ENCODE data around the gene KCNA1.

Gene KCNA1

DNA sequence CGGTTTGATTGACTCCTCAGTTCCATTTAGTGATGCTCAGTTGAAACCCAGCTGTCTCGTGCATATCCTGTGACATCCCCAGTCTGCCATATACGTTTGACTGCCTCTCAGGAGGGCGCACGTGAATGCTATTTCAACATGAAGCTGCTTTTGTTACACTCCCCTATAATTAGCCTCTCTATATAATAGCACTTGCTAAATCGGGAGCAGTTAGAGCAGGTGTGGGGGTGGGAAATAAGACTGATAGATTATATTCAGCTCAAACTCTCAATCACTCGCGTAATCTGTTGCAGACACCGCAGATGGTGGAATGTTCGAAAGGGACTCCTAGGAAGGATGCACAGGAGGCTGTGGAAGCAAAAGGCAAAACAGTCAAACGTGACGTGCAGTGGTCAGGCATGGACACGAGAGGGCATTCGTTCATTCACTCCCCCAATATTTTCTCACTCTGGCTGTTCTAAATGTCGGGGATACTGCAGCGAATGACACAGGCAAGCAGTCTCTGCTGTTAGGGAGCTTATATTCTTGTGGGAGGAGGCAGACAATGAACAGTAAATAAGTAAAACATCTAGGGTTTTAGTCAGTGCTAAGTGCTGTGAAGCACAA is 29.8 kb downstream of the KCNA1 start:
- TF ChIP-seq, protein P1, sequence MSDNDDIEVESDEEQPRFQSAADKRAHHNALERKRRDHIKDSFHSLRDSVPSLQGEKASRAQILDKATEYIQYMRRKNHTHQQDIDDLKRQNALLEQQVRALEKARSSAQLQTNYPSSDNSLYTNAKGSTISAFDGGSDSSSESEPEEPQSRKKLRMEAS (IDR thresholded peaks at IDR 0.05), result no peak
- TF ChIP-seq EP300 (IDR thresholded peaks at IDR 0.05; ENCODE audit: borderline replicate concordance), result no peak
- TF ChIP-seq, protein P2, sequence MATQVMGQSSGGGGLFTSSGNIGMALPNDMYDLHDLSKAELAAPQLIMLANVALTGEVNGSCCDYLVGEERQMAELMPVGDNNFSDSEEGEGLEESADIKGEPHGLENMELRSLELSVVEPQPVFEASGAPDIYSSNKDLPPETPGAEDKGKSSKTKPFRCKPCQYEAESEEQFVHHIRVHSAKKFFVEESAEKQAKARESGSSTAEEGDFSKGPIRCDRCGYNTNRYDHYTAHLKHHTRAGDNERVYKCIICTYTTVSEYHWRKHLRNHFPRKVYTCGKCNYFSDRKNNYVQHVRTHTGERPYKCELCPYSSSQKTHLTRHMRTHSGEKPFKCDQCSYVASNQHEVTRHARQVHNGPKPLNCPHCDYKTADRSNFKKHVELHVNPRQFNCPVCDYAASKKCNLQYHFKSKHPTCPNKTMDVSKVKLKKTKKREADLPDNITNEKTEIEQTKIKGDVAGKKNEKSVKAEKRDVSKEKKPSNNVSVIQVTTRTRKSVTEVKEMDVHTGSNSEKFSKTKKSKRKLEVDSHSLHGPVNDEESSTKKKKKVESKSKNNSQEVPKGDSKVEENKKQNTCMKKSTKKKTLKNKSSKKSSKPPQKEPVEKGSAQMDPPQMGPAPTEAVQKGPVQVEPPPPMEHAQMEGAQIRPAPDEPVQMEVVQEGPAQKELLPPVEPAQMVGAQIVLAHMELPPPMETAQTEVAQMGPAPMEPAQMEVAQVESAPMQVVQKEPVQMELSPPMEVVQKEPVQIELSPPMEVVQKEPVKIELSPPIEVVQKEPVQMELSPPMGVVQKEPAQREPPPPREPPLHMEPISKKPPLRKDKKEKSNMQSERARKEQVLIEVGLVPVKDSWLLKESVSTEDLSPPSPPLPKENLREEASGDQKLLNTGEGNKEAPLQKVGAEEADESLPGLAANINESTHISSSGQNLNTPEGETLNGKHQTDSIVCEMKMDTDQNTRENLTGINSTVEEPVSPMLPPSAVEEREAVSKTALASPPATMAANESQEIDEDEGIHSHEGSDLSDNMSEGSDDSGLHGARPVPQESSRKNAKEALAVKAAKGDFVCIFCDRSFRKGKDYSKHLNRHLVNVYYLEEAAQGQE (IDR thresholded peaks at IDR 0.05; ENCODE audit: low read depth), result no peak
- TF ChIP-seq TCF12 (IDR thresholded peaks at IDR 0.05; ENCODE audit: low read depth), result no peak
- TF ChIP-seq ZBTB7A (IDR thresholded peaks at IDR 0.05; ENCODE audit: low read depth), result no peak
- TF ChIP-seq RAD21 (IDR thresholded peaks at IDR 0.05; ENCODE audit: low read depth), result no peak
- TF ChIP-seq TAF1 (IDR thresholded peaks at IDR 0.05; ENCODE audit: low read depth), result no peak
- no peak for TF ChIP-seq CEBPB (IDR thresholded peaks at IDR 0.05)
- no peak for TF ChIP-seq EGR1 (IDR thresholded peaks at IDR 0.05)
- TF ChIP-seq, protein P3, sequence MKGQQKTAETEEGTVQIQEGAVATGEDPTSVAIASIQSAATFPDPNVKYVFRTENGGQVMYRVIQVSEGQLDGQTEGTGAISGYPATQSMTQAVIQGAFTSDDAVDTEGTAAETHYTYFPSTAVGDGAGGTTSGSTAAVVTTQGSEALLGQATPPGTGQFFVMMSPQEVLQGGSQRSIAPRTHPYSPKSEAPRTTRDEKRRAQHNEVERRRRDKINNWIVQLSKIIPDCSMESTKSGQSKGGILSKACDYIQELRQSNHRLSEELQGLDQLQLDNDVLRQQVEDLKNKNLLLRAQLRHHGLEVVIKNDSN (IDR thresholded peaks at IDR 0.05), result no peak
- TF ChIP-seq FOXM1 (IDR thresholded peaks at IDR 0.05; ENCODE audit: borderline replicate concordance, low read depth), result no peak
- no peak for TF ChIP-seq TEAD4 (IDR thresholded peaks at IDR 0.05)
- no peak for TF ChIP-seq NFIC (IDR thresholded peaks at IDR 0.05)
- no peak for TF ChIP-seq CREB1 (IDR thresholded peaks at IDR 0.05; ENCODE audit: low read depth)
- no peak for TF ChIP-seq YY1 (IDR thresholded peaks at IDR 0.05; ENCODE audit: low read depth)

DNA sequence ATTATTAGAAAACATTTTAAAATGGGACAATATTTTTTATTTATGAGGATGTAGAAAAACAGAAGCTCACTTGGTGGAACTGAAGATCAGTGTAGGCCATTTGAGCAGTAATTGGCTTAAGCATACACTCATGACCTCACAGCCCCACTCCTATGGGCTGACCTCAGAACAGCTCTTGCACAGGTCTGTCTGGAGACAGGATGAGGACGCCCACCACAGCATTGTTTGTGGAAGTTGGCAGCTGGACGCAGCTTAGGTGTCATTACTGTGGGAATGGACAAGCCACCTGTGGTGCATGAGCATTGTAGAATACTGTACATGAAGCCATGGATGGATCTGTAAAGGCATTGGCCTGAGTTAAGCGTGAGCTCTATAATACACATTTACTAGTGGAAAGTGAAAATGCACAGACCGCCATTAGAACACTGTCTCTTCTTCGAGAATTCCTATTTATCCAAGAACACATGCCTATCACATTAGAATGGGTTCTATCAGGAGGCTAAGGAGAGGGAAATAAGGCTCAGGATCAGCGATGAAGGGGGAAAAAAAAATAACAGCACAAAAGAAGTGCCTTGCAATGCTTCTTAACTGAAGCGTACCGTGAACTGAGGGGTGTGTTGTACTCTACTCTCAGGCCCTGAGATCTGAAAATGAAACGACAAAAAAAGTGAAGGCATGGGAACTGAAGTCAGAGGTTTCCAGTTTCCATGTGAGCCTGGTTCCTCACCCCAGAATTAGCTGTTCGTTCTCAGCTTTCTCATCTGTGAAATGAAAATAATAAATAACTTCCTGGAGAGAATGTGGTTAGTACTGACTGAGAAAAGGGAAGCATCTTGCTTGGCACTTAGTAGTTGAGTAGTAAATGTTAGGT is 33.6 kb downstream of the KCNA1 start:
- TF ChIP-seq, protein P2 (IDR thresholded peaks at IDR 0.05; ENCODE audit: low read depth), result no peak

DNA sequence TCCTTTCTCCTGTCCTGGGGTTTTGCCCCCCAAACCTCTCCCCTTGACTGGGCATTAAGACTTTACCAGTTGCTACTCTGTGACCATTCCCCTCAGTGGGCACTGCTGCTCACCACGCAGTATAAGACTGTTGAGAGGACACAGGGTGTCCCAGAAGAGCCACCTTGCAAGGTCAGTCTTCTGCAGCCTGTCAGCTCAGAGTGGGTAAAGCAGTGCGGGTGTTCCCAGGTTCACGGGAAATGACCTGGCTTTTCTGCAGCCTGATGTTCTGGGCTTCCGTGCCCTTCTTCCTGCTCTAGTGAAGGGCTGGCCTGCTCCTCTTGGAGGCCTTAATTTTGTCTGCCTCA is 34.2 kb downstream of the KCNA1 start:
- TF ChIP-seq TEAD4 (IDR thresholded peaks at IDR 0.05) (no peak), CEBPB (IDR thresholded peaks at IDR 0.05) (no peak), EGR1 (IDR thresholded peaks at IDR 0.05) (no peak), FOXM1 (IDR thresholded peaks at IDR 0.05; ENCODE audit: borderline replicate concordance, low read depth) (no peak), TCF12 (IDR thresholded peaks at IDR 0.05; ENCODE audit: low read depth) (no peak), ZBTB7A (IDR thresholded peaks at IDR 0.05; ENCODE audit: low read depth) (no peak)
- TF ChIP-seq, protein P1 (IDR thresholded peaks at IDR 0.05), result no peak
- TF ChIP-seq, protein P3 (IDR thresholded peaks at IDR 0.05), result no peak

DNA sequence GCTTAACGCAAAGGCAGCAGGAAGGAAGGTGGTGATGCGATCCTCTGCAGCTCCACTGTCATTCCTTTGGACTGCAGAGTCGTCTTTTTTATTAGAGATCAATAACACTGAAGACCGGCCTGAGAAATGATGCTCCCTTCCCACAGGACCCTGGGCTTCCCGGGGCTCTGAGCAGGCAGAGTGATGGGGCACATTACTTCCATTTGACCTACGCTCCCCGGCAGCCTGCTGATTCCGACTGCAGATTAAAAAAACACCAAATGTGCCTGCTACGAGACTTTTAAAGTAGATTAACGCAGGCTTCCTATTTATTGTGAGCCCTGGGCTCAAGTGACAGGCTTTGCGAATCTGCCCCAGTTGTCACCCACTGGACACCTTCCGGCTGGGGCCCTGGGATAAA is 37.5 kb downstream of the KCNA1 start:
- no peak for TF ChIP-seq EP300 (IDR thresholded peaks at IDR 0.05; ENCODE audit: borderline replicate concordance)
- no peak for TF ChIP-seq CEBPB (IDR thresholded peaks at IDR 0.05)
- TF ChIP-seq, protein P2 (IDR thresholded peaks at IDR 0.05; ENCODE audit: low read depth), result no peak
- TF ChIP-seq TEAD4 (IDR thresholded peaks at IDR 0.05), result no peak
- TF ChIP-seq FOXM1 (IDR thresholded peaks at IDR 0.05; ENCODE audit: borderline replicate concordance, low read depth), result no peak
- TF ChIP-seq CREB1 (IDR thresholded peaks at IDR 0.05; ENCODE audit: low read depth), result no peak
- TF ChIP-seq EGR1 (IDR thresholded peaks at IDR 0.05), result no peak
- TF ChIP-seq TAF1 (IDR thresholded peaks at IDR 0.05; ENCODE audit: low read depth), result no peak
- no peak for TF ChIP-seq TCF12 (IDR thresholded peaks at IDR 0.05; ENCODE audit: low read depth)
- no peak for TF ChIP-seq ZBTB7A (IDR thresholded peaks at IDR 0.05; ENCODE audit: low read depth)
- TF ChIP-seq, protein P3 (IDR thresholded peaks at IDR 0.05), result no peak
- no peak for TF ChIP-seq YY1 (IDR thresholded peaks at IDR 0.05; ENCODE audit: low read depth)
- no peak for TF ChIP-seq NFIC (IDR thresholded peaks at IDR 0.05)
- no peak for TF ChIP-seq RAD21 (IDR thresholded peaks at IDR 0.05; ENCODE audit: low read depth)
- TF ChIP-seq, protein P1 (IDR thresholded peaks at IDR 0.05), result no peak

Data from Ishikawa (cell line).